Glomerular endothelial cell (primary cell): ENCODE measurements around the gene NEIL1. TPM values are rescaled to one million over a fixed set of nuclear protein-coding genes. Genes with fewer than 3 reads are reported as not detected.
"Not testable (repeated sequence)": the region's sequence is repeated elsewhere in the genome, so short reads cannot be mapped to it uniquely, and the experiment has no call there.

Experiments used
- DNase-seq: peaks from one replicate; pipeline ENCODE4 v3.0.0-alpha.2; 2011; ENCODE audit warnings: low read depth, low spot score; ENCODE audit errors: extremely low read depth
- total RNA-seq: library from RNA; depleted of rRNA; stranded (reverse); fragments of >200 nt; gene quantifications from 2 replicates; pipeline ENCODE4 v1.2.3, GENCODE V29; 2015

Gene NEIL1
- total RNA-seq, 1 donor from 2014 or later = 31.3 TPM

GRCh38 chr15:75332093-75332492, 14.7 kb upstream of the NEIL1 start:
- not testable (repeated sequence) for DNase-seq

DNA sequence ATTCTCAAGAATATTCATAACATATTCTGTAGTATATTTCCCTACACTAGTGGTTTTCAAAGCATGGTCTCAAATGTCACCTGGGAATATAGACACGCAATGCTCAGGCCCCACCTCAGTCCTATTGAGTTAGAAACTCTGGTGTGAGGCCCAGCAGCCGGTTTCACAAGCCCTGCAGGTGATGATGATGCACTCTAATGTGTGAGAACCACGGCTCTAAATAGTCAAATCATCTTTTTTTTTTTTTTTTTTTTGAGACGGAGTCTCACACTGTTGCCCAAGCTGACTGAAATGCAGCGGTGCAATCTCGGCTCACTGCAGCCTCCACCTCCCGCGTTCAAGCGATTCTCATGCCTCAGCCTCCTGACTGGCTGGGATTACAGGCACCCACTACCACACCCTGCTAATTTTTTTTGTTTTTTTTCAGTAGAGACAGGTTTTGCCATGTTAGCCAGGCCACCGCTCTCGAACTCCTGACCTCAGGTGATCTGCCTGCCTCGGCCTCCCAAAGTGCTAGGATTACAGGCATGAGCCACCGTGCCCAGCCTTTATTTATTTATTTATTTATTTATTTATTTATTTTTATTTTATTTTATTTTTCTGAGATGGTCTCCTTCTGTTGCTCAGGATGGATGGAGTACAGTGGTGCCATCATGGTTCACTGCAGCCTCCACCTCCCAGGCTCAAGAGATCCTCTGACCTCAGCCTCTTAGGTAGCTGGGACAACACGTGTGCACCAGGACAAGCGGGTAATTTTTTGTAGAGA, 13.0 kb upstream of the NEIL1 start:
- DNase-seq = not testable (repeated sequence)

DNA sequence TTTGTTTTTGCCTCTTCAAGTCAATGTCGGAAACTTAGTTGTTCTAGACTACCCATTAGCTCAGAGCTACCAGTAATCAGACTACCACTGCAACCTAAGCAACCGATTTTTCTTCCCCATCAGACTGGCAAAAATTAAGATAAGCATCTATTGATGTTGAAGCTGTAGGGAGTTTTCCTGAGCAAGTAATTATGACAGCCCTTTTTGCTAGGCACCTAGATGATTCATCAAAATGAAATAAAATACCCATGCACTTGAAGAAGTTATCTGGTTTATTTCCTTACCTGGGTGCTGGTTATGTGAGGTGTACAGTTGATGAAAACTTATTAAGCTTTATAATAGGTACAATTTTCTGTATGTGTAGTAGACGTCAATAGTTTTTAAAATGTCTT, 11.5 kb upstream of the NEIL1 start:
- DNase-seq = no peak

- peak; percentile 77 for DNase-seq
Measured at GRCh38 chr15:75335705-75336355, 11.0 kb upstream of the NEIL1 start, which contains the start of gene COMMD4. Gene COMMD4, plus strand, starts transcription at chr15:75336063. Its CDS starts 27 bp downstream, at chr15:75336090.

DNA sequence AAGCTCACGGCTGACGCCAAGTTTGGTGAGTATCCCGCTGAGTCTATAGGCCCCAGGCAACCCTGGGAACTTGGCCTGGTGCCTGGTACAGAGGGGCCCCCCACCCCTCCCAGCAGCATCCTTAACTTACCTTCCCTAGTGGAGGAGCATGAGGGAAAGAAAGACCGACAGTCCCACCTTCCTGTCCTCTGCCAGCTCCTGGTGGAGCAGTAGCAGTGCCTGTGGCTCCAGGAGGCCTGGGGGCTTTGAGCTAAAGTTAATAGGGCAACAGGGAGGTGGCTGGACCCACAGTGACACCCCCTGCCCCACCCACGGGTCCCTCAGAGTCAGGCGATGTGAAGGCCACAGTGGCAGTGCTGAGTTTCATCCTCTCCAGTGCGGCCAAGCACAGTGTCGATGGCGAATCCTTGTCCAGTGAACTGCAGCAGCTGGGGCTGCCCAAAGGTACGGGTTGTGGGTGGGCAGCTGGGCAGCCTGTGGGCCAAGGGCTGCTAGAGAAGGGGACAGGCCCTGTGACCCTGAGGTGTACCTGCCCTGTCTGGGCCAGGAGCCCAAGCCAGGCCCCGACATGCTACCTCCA, 8.1 kb upstream of the NEIL1 start:
- DNase-seq = no peak

- DNase-seq = no peak
Measured at GRCh38 chr15:75339531-75340240, 7.2 kb upstream of the NEIL1 start.

DNA sequence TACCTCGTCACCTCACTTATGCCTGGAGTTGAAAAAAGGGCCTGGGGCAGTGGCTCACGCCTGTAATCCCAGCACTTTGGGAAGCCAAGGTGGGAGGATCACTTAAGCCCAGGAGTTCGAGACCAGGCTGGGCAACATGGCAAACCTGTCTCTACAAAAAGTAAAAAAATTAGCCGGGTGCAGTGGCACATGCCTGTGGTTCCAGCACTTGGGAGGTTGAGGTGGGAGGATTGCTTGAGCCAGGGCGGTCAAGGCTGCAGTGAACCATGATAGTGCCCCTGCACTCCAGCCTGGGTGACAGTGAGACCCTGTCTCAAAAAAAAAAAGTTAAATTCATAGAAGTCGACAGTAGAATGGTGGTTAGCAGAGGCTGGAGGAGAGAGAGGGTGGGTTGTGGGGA, 4.6 kb upstream of the NEIL1 start:
- DNase-seq = no peak

GRCh38 chr15:75343953-75344352, 2.9 kb upstream of the NEIL1 start:
- not testable (repeated sequence) for DNase-seq

DNA sequence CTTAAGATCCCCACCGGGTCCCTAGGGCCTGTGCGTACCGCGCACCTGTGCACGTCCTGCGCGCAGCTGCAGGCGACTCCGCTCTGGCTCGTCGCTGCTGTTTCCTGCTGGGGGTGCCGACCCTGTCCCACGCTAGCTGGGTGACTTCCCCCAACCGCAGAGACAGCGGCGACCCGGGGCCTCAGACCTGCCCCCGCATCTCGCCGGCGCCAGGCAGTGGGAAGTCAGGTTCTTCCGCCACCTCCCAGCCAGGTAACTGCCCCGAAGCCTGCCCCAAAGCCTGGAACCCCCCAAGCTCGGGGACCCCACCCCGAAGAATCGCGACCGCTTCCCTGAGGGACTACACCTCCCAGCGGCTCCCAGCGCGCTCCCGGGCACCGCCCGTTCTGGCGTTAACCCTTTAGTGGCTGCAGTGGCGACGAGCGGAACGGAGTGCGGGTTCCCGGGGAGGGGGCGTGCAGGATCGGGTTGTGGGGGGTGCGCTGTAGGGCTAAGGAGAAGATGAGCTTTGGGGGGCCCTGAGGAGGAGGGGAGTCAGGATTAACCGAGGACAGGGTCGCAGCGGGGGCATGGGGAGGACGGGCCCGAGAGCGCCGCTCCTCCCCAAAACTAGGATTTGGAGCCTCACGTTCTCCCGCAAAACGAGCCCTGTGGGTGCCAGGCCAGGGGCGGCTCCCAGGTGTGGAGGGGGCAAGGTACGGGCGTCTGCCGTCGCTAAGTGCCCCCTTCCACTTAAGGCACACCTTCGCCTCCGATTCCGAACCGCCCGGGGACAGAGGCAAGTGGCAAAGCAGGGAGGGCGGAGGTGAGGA, 589 bp downstream of the NEIL1 start:
- no peak for DNase-seq

GRCh38 chr15:75348034-75348561, 1.3 kb downstream of the NEIL1 start:
- no peak for DNase-seq

DNA sequence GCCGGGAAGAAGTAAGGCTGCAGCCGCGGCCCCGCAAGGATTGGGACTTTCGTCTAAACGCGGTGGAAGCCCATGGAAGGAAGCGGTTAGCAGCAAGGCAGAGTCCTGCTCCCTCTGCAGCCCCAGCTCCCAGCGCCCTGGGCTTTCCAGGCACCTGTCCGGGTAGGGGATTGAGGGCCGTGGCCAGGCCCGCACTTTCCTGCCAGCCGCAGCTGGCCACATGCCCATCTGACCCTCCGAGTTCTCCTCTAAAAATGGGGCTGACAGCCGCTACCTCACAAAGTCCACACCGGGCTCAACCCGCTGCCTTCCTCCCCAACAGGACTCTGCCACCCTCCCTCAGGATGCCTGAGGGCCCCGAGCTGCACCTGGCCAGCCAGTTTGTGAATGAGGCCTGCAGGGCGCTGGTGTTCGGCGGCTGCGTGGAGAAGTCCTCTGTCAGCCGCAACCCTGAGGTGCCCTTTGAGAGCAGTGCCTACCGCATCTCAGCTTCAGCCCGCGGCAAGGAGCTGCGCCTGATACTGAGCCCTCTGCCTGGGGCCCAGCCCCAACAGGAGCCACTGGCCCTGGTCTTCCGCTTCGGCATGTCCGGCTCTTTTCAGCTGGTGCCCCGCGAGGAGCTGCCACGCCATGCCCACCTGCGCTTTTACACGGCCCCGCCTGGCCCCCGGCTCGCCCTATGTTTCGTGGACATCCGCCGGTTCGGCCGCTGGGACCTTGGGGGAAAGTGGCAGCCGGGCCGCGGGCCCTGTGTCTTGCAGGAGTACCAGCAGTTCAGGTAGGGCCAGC, 1.9 kb downstream of the NEIL1 start:
- DNase-seq = no peak

- not testable (repeated sequence) for DNase-seq
Measured at GRCh38 chr15:75349351-75349669, 2.5 kb downstream of the NEIL1 start.

DNA sequence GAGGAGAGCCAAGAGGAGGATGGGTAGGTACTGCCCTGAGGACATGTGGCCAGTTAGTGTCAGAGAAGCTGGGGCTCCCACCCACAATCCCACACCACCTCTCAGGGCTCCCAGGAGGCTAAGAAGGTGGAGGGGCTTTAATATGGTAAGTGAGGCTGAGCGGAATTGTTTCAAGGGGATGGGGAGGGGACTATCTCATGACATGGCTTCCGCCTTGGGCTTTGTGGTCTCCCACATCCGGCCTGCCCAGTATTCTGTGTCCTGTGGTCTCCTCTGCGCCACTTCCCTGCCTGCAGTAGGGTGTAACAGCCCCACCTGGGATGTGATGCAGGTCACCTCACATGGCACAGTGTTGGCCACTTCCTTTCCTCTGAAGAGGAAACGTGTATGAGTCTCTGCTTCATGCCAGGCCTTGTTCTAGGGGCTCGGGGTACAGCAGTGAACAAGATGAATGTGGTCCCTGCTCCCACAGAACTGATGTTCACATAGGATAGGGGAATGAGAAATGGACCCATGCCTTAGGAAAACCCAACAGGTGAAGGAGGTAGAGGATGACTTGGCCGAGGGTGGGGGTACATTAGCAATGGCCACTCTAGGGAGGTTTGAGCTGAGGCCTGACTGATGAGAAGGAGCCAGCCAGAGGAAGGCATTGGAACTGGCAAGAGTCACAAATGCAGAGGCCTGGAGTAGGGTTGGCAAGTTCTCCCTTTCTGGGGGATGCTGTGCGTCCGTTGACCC, 3.2 kb downstream of the NEIL1 start:
- no peak for DNase-seq

DNA sequence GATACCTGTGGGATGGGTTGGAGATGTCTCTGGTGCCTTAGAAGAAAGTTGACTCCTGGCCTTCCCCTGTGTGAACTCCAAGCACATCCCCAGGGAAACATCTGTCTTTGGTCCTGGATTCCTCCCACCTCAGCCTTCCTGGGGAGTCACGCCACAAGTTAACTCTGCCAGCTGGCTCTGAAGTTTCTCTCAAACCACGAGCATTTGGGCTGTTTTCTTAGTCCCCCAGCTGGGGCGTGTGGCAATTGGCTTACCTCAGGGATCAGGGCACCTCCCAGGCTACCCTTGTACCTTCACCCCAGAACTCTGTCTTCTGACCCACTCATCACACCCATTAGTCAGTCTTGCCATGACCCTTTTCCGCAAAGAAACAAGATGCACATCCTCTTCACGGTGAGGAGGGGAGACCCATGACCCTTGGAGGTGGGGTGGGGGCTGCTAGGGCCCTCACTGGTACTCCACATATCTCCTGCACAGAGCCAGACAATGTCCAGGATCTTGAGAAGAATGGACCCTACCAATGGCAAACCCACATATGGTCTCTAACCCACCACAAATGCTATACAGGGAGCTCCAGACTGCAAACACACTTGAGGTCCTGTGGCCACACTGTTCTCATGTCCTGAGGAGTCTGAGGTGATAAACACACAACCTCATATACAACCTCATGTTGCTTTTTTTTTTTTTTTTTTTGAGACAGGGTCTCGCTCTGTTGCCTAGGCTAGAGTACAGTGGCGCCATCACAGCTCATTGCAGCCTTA, 3.9 kb downstream of the NEIL1 start:
- no peak for DNase-seq

DNA sequence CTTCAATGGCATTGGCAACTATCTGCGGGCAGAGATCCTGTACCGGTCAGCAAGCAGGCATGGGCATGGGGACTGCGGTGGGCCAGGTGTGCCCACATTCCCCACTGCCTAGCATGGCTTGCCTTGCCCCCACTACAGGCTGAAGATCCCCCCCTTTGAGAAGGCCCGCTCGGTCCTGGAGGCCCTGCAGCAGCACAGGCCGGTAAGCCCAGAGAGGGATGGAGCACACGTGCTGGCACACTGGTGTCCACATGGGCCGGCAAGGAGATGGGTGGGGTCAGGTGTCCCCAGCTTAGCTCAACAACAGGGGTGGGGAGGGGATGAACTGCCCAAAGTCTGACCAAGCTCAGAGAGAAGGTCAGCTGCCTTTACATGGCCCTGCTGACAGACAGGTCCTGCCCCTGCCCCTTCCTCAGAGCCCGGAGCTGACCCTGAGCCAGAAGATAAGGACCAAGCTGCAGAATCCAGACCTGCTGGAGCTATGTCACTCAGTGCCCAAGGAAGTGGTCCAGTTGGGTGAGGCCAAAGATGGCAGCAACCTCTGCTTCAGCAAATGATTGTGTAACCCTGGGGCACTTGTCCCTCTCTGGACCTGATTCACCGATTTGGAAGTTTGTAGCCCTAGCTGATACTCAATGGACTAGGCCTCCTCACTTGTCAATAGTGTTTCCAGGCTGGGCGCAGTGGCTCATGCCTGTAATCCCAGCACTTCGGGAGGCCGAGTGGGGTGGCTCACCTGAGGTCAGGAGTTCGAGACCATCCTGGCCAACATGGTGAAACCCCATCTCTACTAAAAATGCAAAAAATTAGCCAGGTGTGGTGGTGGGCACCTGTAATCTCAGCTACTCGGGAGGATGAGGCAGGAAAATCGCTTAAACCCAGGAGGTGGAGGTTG, 5.6 kb downstream of the NEIL1 start:
- DNase-seq = no peak

DNA sequence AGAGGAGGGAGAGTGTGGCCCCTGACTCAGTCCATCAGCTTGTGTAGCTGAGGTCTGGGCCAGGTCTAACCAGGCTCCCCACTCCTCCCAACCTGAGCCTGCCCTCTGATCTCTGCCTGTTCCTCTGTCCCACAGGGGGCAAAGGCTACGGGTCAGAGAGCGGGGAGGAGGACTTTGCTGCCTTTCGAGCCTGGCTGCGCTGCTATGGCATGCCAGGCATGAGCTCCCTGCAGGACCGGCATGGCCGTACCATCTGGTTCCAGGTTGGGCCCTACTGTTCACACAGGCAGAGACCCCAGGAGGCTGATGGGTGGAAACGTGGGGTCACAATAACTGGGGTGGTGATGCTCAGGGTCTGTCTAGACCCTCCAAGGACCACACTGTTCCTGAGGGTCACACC, 6.8 kb downstream of the NEIL1 start:
- DNase-seq = no peak

DNA sequence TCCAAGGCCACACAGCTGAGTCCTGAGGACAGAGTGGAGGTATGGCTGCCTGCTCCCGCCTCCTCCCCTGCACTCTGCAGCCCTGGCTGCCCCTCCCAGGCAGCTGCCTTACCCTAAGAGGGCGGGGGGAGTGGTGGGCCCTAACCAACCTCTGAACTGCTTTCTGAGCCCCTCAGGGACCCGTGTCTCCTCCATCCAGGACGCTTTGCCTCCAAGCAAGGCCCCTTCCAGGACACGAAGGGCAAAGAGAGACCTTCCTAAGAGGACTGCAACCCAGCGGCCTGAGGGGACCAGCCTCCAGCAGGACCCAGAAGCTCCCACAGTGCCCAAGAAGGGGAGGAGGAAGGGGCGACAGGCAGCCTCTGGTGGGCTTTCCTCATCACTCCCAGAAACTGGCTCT, 7.6 kb downstream of the NEIL1 start:
- no peak for DNase-seq
